H1 (cell line): Measurements from ENCODE around the gene GRIK2. TPM values are rescaled to one million over a fixed set of nuclear protein-coding genes. Genes with fewer than 3 reads are reported as not detected.

Experiments
- CTCF ChIA-PET: fragments of 300-600 bp; sonication (Branson Sonifier 250); formaldehyde crosslinking; loops from one replicate; lab custom pipeline; 2021; ENCODE audit not compliant: partially characterized antibody; lab: Charles Lee
- POLR2A ChIA-PET: fragments of 300-600 bp; sonication (Branson Sonifier 250); formaldehyde crosslinking; loops from one replicate; lab custom pipeline; 2021; ENCODE audit warnings: inconsistent platforms; ENCODE audit not compliant: partially characterized antibody; lab: Charles Lee
- DNase-seq, 2 experiments: peaks; one replicate each; pipeline versions ENCODE4 v3.0.0 to v3.0.0-alpha.2; 2010 to 2022; ENCODE audit warnings: low spot score in 2 of 2, low read depth in 1 of 2, mixed read lengths in 1 of 2
- FAIRE-seq: peaks from 2 replicates; lab custom pipeline; 2011; peaks lifted over from hg19 to GRCh38; lab: Jason Lieb, UNC
- H2AFZ ChIP-seq: 2 replicates; pipeline ENCODE4 v1.8.1; 2012; ENCODE audit warnings: low read length, inconsistent platforms
- H2AK5ac ChIP-seq: 2 replicates; pipeline ENCODE4 v1.6.1; 2013; ENCODE audit warnings: low read depth, low read length
- H2BK120ac ChIP-seq: replicated peaks from 2 replicates; pipeline ENCODE3; 2013; ENCODE audit warnings: low read depth, low read length, inconsistent platforms
- H2BK12ac ChIP-seq: 2 replicates; pipeline ENCODE4 v1.6.1; 2013; ENCODE audit warnings: low read depth, low read length
- H2BK15ac ChIP-seq: 2 replicates; pipeline ENCODE4 v1.6.1; 2013; ENCODE audit warnings: low read length
- H2BK20ac ChIP-seq: 2 replicates; pipeline ENCODE4 v1.6.1; 2013; ENCODE audit warnings: low read length
- H2BK5ac ChIP-seq: 2 replicates; pipeline ENCODE4 v1.6.1; 2013; ENCODE audit warnings: low read depth, low read length
- H3K14ac ChIP-seq: 2 replicates; pipeline ENCODE4 v1.6.1; 2013; ENCODE audit warnings: inconsistent platforms; ENCODE audit not compliant: insufficient read length
- H3K18ac ChIP-seq: 2 replicates; pipeline ENCODE4 v1.6.1; 2013; ENCODE audit warnings: low read length; ENCODE audit errors: extremely low read depth
- H3K23ac ChIP-seq: 2 replicates; pipeline ENCODE4 v1.6.1; 2013; ENCODE audit warnings: inconsistent platforms; ENCODE audit not compliant: insufficient read length
- H3K23me2 ChIP-seq: 2 replicates; pipeline ENCODE4 v1.6.1; 2013; ENCODE audit warnings: low read depth, low read length
- H3K27ac ChIP-seq: 2 replicates; pipeline ENCODE4 v1.6.1; 2011; ENCODE audit warnings: low read depth, low read length, inconsistent platforms
- H3K27me3 ChIP-seq, 4 experiments: replicated peaks in 1 of 4; 1 replicate in 1 of 4; 2 replicates in 3 of 4; pipeline versions ENCODE4 v1.6.1 to v1.8.1; 2011 to 2013; ENCODE audit warnings: low read length in 3 of 4, mild to moderate bottlenecking in 3 of 4, inconsistent platforms in 2 of 4, mixed read lengths in 2 of 4, moderate library complexity in 1 of 4; ENCODE audit not compliant: control insufficient read depth in 3 of 4, insufficient read depth in 3 of 4; ENCODE audit errors: extremely low read depth in 1 of 4
- H3K36me3 ChIP-seq, 4 experiments: 2 replicates each; pipeline versions ENCODE4 v1.6.1 to v1.8.1; 2011 to 2013; ENCODE audit warnings: mild to moderate bottlenecking in 4 of 4, low read length in 3 of 4, moderate library complexity in 2 of 4, control low read depth in 1 of 4, inconsistent platforms in 1 of 4; ENCODE audit not compliant: insufficient read depth in 4 of 4, control insufficient read depth in 2 of 4
- H3K4ac ChIP-seq: replicated peaks from 2 replicates; pipeline ENCODE3; 2013; ENCODE audit warnings: low read length, low read depth, mixed read lengths, inconsistent platforms; ENCODE audit not compliant: insufficient read length
- H3K4me1 ChIP-seq, 4 experiments: replicated peaks in 1 of 4; 1 replicate in 1 of 4; 2 replicates in 3 of 4; pipeline versions ENCODE4 v1.6.1 to v1.8.1; 2011 to 2013; ENCODE audit warnings: low read length in 3 of 4, inconsistent platforms in 2 of 4, mixed read lengths in 1 of 4; ENCODE audit not compliant: insufficient read depth in 4 of 4, control insufficient read depth in 3 of 4
- H3K4me2 ChIP-seq, 2 experiments: 2 replicates each; pipeline versions ENCODE4 v1.6.1 to v1.8.1; 2011 to 2013; ENCODE audit warnings: low read depth in 2 of 2, low read length in 2 of 2, control low read depth in 1 of 2, inconsistent platforms in 1 of 2, mild to moderate bottlenecking in 1 of 2; ENCODE audit not compliant: insufficient read depth in 1 of 2
- H3K4me3 ChIP-seq, 4 experiments: fragments of 200-600, 300-600 bp in 1 of 4; sonication (generic), shearing (Covaris generic), sonication (Bioruptor Twin) in 1 of 4; 2 replicates each; pipeline versions ENCODE4 v1.5.1 to v1.8.1; 2011 to 2016; ENCODE audit warnings: low read length in 4 of 4, low read depth in 3 of 4, control low read depth in 2 of 4, inconsistent platforms in 2 of 4, mild to moderate bottlenecking in 2 of 4, mixed read lengths in 1 of 4, moderate library complexity in 1 of 4; ENCODE audit not compliant: insufficient read depth in 2 of 4; ENCODE audit errors: extremely low read depth in 1 of 4
- H3K56ac ChIP-seq: replicated peaks from 2 replicates; pipeline ENCODE3; 2013; ENCODE audit warnings: low read depth, mild to moderate bottlenecking, mixed read lengths, low read length, inconsistent platforms; ENCODE audit not compliant: insufficient read length
- H3K79me1 ChIP-seq: 2 replicates; pipeline ENCODE4 v1.6.1; 2013; ENCODE audit warnings: low read depth, low read length, control low read depth
- H3K79me2 ChIP-seq, 2 experiments: 2 replicates each; pipeline versions ENCODE4 v1.6.1 to v1.8.1; 2012 to 2013; ENCODE audit warnings: low read length in 2 of 2, mild to moderate bottlenecking in 2 of 2, inconsistent platforms in 1 of 2; ENCODE audit not compliant: insufficient read depth in 2 of 2, control insufficient read depth in 1 of 2
- H3K9ac ChIP-seq, 4 experiments: replicated peaks in 1 of 4; 1 replicate in 1 of 4; 2 replicates in 3 of 4; pipeline versions ENCODE4 v1.6.1 to v1.8.1; 2011 to 2013; ENCODE audit warnings: low read depth in 3 of 4, low read length in 3 of 4, control low read depth in 2 of 4, mild to moderate bottlenecking in 2 of 4, moderate library complexity in 2 of 4, inconsistent platforms in 1 of 4; ENCODE audit errors: extremely low read depth in 1 of 4
- H3K9me3 ChIP-seq, 2 experiments: 2 replicates each; pipeline versions ENCODE4 v1.6.1 to v1.8.1; 2012 to 2013; ENCODE audit warnings: mild to moderate bottlenecking in 2 of 2, moderate library complexity in 2 of 2, control low read depth in 1 of 2, inconsistent platforms in 1 of 2, low read depth in 1 of 2, low read length in 1 of 2, mixed read lengths in 1 of 2; ENCODE audit not compliant: insufficient read depth in 2 of 2
- H4K20me1 ChIP-seq, 2 experiments: replicated peaks in 1 of 2; 2 replicates each; pipeline versions ENCODE3 to v1.8.1; 2011 to 2013; ENCODE audit warnings: inconsistent platforms in 2 of 2, low read length in 2 of 2, mild to moderate bottlenecking in 1 of 2; ENCODE audit not compliant: insufficient read depth in 2 of 2, control insufficient read depth in 1 of 2
- H4K5ac ChIP-seq: 2 replicates; pipeline ENCODE4 v1.6.1; 2013; ENCODE audit warnings: low read length, low read depth, mixed read lengths, inconsistent platforms; ENCODE audit not compliant: insufficient read length
- H4K8ac ChIP-seq: 2 replicates; pipeline ENCODE4 v1.8.0; 2013; ENCODE audit warnings: mild to moderate bottlenecking, moderate library complexity, low read length, inconsistent platforms; ENCODE audit not compliant: insufficient read depth; ENCODE audit errors: extremely low read depth
- H4K91ac ChIP-seq: replicated peaks from 2 replicates; pipeline ENCODE3; 2013; ENCODE audit warnings: low read length, mixed read lengths, inconsistent platforms; ENCODE audit not compliant: insufficient read length
- ASH2L ChIP-seq: fragments of 200-600, 300-600 bp; sonication (generic); IDR thresholded peaks from one replicate; pipeline ENCODE4 v1.7.1; 2017; ENCODE audit warnings: low read length
- CTBP2 ChIP-seq: IDR thresholded peaks from 2 replicates; pipeline ENCODE4 v1.7.0; 2011; ENCODE audit warnings: borderline replicate concordance, mild to moderate bottlenecking, moderate library complexity, mixed read lengths, low read length; ENCODE audit not compliant: insufficient read depth, insufficient read length
- JUND ChIP-seq: IDR thresholded peaks from 2 replicates; pipeline ENCODE4 v1.6.1; 2011; ENCODE audit warnings: mild to moderate bottlenecking, improper control_type of control experiment, low read length
- MAFK ChIP-seq: IDR thresholded peaks from 2 replicates; pipeline ENCODE4 v1.6.1; 2012; ENCODE audit warnings: low read depth, mild to moderate bottlenecking, improper control_type of control experiment, low read length
- NANOG ChIP-seq: IDR thresholded peaks from 2 replicates; pipeline ENCODE4 v1.6.1; 2011; ENCODE audit warnings: low read length, low read depth, mild to moderate bottlenecking, inconsistent platforms; ENCODE audit not compliant: insufficient read depth, poor library complexity, severe bottlenecking
- RBBP5 ChIP-seq: IDR thresholded peaks from 2 replicates; pipeline ENCODE4 v1.7.1; 2012; ENCODE audit warnings: low read depth, mild to moderate bottlenecking, inconsistent platforms, low read length, moderate library complexity, borderline replicate concordance
- TCF12 ChIP-seq: IDR thresholded peaks from 2 replicates; pipeline ENCODE4 v1.6.1; 2011; ENCODE audit warnings: low read depth, mild to moderate bottlenecking, low read length
- WGBS, 2 experiments: shearing (Covaris generic) in 1 of 2; methylation state at CpG; one replicate each; pipeline versions ENCODE4 v1.1.6 to v1.1.7; 2013 to 2015; ENCODE audit warnings: low lambda C conversion rate in 2 of 2, mixed read lengths in 2 of 2, inconsistent platforms in 1 of 2, low coverage in 1 of 2, missing lambda C conversion rate in 1 of 2; ENCODE audit not compliant: insufficient replicate concordance in 2 of 2, insufficient coverage in 1 of 2, insufficient read length in 1 of 2; ENCODE audit errors: extremely low coverage in 1 of 2, missing lambda C conversion rate in 1 of 2; 5-methylcytosine and 5-hydroxymethylcytosine counted together
- polyA plus RNA-seq, 7 experiments: library from polyadenylated mRNA; depleted of rRNA in 3 of 7; stranded (reverse) in 5 of 7; unstranded in 2 of 7; fragments of >200 nt in 5 of 7; fragments of 200-250 nt in 2 of 7; gene quantifications; 1 replicate in 5 of 7; 2 replicates in 1 of 7; 4 replicates in 1 of 7; pipeline versions ENCODE4 v1.2.1 to v1.2.3, GENCODE V29; 2011 to 2013; ENCODE audit warnings: missing spikeins in 2 of 7, mixed read lengths in 2 of 7
- total RNA-seq: library from RNA; stranded (reverse); fragmentation: NEBNext Ultra II Directional; extraction: Animal tissue kit (Norgen Biotek cat#: 25700); gene quantifications from 2 replicates; pipeline ENCODE4 v1.2.1, GENCODE V29; 2021
- TF ChIP-seq, protein P1 (sequence below): IDR thresholded peaks from 2 replicates; pipeline ENCODE4 v1.6.1; 2011; ENCODE audit warnings: low read length, improper control_type of control experiment

Gene GRIK2
- total and polyA plus RNA-seq, 2 of the 8 experiments (the other 6 are each of a cell fraction or from before 2014, with no cell fraction given) = 1.8 to 2.2 TPM

DNA sequence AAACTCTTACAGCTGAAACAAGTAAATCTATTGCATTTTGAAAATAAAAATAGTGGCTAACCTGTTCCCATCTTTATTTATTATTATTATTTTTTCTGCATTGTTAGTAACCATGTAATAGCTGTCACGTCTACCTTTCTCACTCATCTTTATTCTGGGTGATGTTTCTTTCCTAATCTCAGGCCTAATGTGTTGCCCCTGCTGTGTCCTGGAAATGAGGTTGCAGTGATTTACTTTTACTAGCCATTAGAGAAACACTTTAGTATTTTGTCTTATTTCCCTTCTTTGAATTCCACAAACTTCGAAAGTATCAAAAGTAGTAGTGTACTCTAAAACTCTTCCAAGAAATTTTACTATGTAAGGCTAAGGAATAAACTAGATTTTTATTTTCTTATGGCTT is 546.9 kb downstream of the GRIK2 start:
- Histone ChIP-seq H4K20me1 (no peaks in the 10 kb centered on the region), H2BK5ac (no peak overlapping the region), H2BK20ac (no peak overlapping the region), H3K23ac (no peak overlapping the region), H4K91ac (no peak overlapping the region), H3K23me2 (no peaks in the 10 kb centered on the region), H3K4me3 (no peak overlapping the region), H3K18ac (no peak overlapping the region), H4K5ac (no peak overlapping the region), H3K36me3 (no peaks in the 10 kb centered on the region), H3K14ac (no peak overlapping the region), H3K79me2 (no peaks in the 10 kb centered on the region), H3K4me1 (no peaks in the 10 kb centered on the region), H3K27me3 (no peaks in the 10 kb centered on the region), H3K79me1 (no peaks in the 10 kb centered on the region), H2BK12ac (no peak overlapping the region), H3K4me2 (no peak overlapping the region), H2AK5ac (no peak overlapping the region), H2BK15ac (no peak overlapping the region), H3K9ac (no peak overlapping the region), H3K9me3 (no peaks in the 10 kb centered on the region), H3K4ac (no peak overlapping the region), H2BK120ac (no peak overlapping the region), H2AFZ (no peak overlapping the region), H4K8ac (no peak overlapping the region)
- DNase-seq (no peak), FAIRE-seq (no peak)
- POLR2A ChIA-PET = no interaction called here
- 84% methylated on average over 2 of the region's 2 CpGs; no CpG with 5 or more reads in 1 of the 2 experiments for WGBS, 2 experiments
- no peak for TF ChIP-seq NANOG
- TF ChIP-seq CTBP2 = no peak
- no peak for TF ChIP-seq RBBP5
- TF ChIP-seq JUND = no peak
- TF ChIP-seq MAFK = no peak
- TF ChIP-seq ASH2L = no peak
- no peak for TF ChIP-seq TCF12
- TF ChIP-seq, protein P1, sequence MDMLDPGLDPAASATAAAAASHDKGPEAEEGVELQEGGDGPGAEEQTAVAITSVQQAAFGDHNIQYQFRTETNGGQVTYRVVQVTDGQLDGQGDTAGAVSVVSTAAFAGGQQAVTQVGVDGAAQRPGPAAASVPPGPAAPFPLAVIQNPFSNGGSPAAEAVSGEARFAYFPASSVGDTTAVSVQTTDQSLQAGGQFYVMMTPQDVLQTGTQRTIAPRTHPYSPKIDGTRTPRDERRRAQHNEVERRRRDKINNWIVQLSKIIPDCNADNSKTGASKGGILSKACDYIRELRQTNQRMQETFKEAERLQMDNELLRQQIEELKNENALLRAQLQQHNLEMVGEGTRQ = no peak
- TF ChIP-seq, all 59 proteins: peak for 0
- no peak overlapping the region for H3K27ac ChIP-seq
- no peak overlapping the region for H3K56ac ChIP-seq
- CTCF ChIA-PET = no interaction called here
